Neural progenitor cell (in vitro differentiated cells): ENCODE measurements around the gene LRP1.

ENCODE experiments used
- EZH2 ChIP-seq: fragments of 200-600 bp; sonication (generic); IDR thresholded peaks from 2 replicates; pipeline ENCODE4 v1.6.1; 2017; ENCODE audit warnings: antibody characterized with exemption, mild to moderate bottlenecking, moderate library complexity
- EZH2phosphoT487 ChIP-seq: fragments of 200-600 bp; sonication (generic); IDR thresholded peaks from 2 replicates; pipeline ENCODE4 v1.6.1; 2017; ENCODE audit warnings: antibody characterized with exemption
- TF ChIP-seq, protein P1 (sequence below): fragments of 200-600 bp; sonication (generic); IDR thresholded peaks from 2 replicates; pipeline ENCODE4 v1.5.1; 2017; ENCODE audit warnings: antibody characterized with exemption, mild to moderate bottlenecking

DNA sequence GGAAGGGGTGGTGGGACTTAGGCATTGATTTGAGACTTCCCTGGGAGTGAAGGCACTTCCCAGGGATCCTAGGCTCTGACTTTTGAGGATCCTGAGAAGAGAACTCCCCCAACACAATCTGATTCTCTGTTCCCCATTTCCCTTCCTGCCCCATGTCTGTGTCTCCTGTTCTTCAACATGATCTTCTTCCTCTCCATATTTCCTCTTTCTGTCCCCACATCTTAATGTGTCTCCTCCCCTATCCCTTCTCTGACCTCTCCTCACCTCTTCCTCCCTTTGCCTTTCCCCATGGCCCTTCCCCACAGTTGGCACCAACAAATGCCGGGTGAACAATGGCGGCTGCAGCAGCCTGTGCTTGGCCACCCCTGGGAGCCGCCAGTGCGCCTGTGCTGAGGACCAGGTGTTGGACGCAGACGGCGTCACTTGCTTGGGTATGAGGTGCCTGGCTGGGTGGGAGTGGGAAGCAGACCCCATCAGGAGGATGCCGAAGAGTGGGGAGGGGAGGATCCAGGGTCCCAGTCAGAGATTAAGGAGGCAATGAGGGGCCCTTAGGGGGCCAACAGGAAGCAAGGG, 34.4 kb downstream of the LRP1 start:
- TF ChIP-seq, protein P1, sequence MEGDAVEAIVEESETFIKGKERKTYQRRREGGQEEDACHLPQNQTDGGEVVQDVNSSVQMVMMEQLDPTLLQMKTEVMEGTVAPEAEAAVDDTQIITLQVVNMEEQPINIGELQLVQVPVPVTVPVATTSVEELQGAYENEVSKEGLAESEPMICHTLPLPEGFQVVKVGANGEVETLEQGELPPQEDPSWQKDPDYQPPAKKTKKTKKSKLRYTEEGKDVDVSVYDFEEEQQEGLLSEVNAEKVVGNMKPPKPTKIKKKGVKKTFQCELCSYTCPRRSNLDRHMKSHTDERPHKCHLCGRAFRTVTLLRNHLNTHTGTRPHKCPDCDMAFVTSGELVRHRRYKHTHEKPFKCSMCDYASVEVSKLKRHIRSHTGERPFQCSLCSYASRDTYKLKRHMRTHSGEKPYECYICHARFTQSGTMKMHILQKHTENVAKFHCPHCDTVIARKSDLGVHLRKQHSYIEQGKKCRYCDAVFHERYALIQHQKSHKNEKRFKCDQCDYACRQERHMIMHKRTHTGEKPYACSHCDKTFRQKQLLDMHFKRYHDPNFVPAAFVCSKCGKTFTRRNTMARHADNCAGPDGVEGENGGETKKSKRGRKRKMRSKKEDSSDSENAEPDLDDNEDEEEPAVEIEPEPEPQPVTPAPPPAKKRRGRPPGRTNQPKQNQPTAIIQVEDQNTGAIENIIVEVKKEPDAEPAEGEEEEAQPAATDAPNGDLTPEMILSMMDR: no peak
- no peak for TF ChIP-seq EZH2
- no peak for TF ChIP-seq EZH2phosphoT487
